AG04450 (cell line): Measurements from ENCODE around the gene B4GALT6. TPM values are rescaled to one million over a fixed set of nuclear protein-coding genes. Genes with fewer than 3 reads are reported as not detected.

Source experiments
- CTCF ChIA-PET: fragments of 300-600, 350-600 bp; formaldehyde crosslinking; extraction: SDS; loops from one replicate; lab custom pipeline; 2022; ENCODE audit warnings: antibody characterized with exemption, inconsistent platforms; lab: Charles Lee
- POLR2A ChIA-PET: fragments of 350-600 bp; formaldehyde crosslinking; extraction: SDS; loops from one replicate; lab custom pipeline; 2021; ENCODE audit warnings: antibody characterized with exemption, inconsistent platforms; lab: Yijun Ruan, JAX
- DNase-seq: peaks from one replicate; pipeline ENCODE4 v3.0.0-alpha.2; 2011; ENCODE audit warnings: low read depth, low spot score
- H3K27ac ChIP-seq: one replicate; pipeline ENCODE4 v1.5.1; 2012; ENCODE audit warnings: low read depth, low read length, control low read depth
- H3K27me3 ChIP-seq: one replicate; pipeline ENCODE4 v1.6.0; 2012; ENCODE audit warnings: low read length; ENCODE audit not compliant: control insufficient read depth, insufficient read depth
- H3K4me3 ChIP-seq: 2 replicates; pipeline ENCODE4 v1.5.1; 2011; ENCODE audit warnings: mild to moderate bottlenecking, low read depth, low read length, control low read depth
- H3K9me3 ChIP-seq: 2 replicates; pipeline ENCODE4 v1.5.1; 2012; ENCODE audit warnings: low read length; ENCODE audit not compliant: control insufficient read depth, insufficient read depth
- CTCF ChIP-seq: IDR thresholded peaks from 2 replicates; pipeline ENCODE4 v1.5.1; 2011; ENCODE audit warnings: low read depth, low read length, control low read depth, inconsistent platforms
- polyA plus RNA-seq: library from polyadenylated mRNA; depleted of rRNA; stranded (reverse); fragments of >200 nt; gene quantifications from 2 replicates; pipeline ENCODE4 v1.2.3, GENCODE V29; 2011

B4GALT6 gene
- polyA plus RNA-seq, 1 experiment: 0.40 TPM

- Histone ChIP-seq H3K27me3 (peaks cover 6% of the 10 kb centered on the region), H3K4me3 (no peak overlapping the region), H3K27ac (no peak overlapping the region), H3K9me3 (no peaks in the 10 kb centered on the region; the same call in 1 of the 2 replicates)
- CTCF ChIA-PET: interaction anchor here (0.7 to 2.3 kb wide), 20 partner anchors 11 to 255 kb away, joined by 3 to 24 read pairs (median 4); partner anchors contain the start of gene B4GALT6
- DNase-seq: peak; percentile 18
- peak; percentile 81 for TF ChIP-seq CTCF
- POLR2A ChIA-PET: no interaction called here
Measured at GRCh38 chr18:31722369-31722957, 38.1 kb upstream of the B4GALT6 start.

GRCh38 chr18:31721601-31722000 is 37.2 kb upstream of the B4GALT6 start:
- POLR2A ChIA-PET: no interaction called here
- no peak for TF ChIP-seq CTCF

GRCh38 chr18:31720867-31721266 is 36.5 kb upstream of the B4GALT6 start:
- CTCF ChIA-PET: interaction anchor here (0.6 to 2.3 kb wide), 2 partner anchors 165 to 322 kb away, joined by 3 to 24 read pairs; no protein-coding TSS in a partner anchor
- Histone ChIP-seq H3K27me3 (peaks cover 6% of the 10 kb centered on the region), H3K27ac (no peak overlapping the region), H3K4me3 (no peak overlapping the region), H3K9me3 (no peaks in the 10 kb centered on the region; the same call in 1 of the 2 replicates)
- TF ChIP-seq CTCF: no peak
- DNase-seq: no peak
- POLR2A ChIA-PET: no interaction called here

More at GRCh38 chr18:31721601-31722000, 37.2 kb upstream of the B4GALT6 start:
- Histone ChIP-seq H3K4me3 (no peak overlapping the region), H3K27me3 (peaks cover 6% of the 10 kb centered on the region), H3K9me3 (no peaks in the 10 kb centered on the region; the same call in 1 of the 2 replicates), H3K27ac (no peak overlapping the region)
- no peak for DNase-seq
- CTCF ChIA-PET: interaction anchor here (0.7 to 2.3 kb wide), 15 partner anchors 12 to 168 kb away, joined by 3 to 24 read pairs (median 4); partner anchors contain the start of gene B4GALT6

- TF ChIP-seq CTCF: no peak
- Histone ChIP-seq H3K4me3 (no peak overlapping the region), H3K9me3 (no peaks in the 10 kb centered on the region; the same call in 1 of the 2 replicates), H3K27me3 (peaks cover 4% of the 10 kb centered on the region), H3K27ac (no peak overlapping the region)
- POLR2A ChIA-PET: no interaction called here
- DNase-seq: no peak
- CTCF ChIA-PET: no interaction called here
Measured at GRCh38 chr18:31719363-31720006, 35.1 kb upstream of the B4GALT6 start.

GRCh38 chr18:31718386-31718785 is 34.0 kb upstream of the B4GALT6 start:
- Histone ChIP-seq H3K27me3 (peaks cover 2% of the 10 kb centered on the region), H3K27ac (no peak overlapping the region), H3K9me3 (no peaks in the 10 kb centered on the region; the same call in 1 of the 2 replicates), H3K4me3 (no peak overlapping the region)
- ChIA-PET POLR2A (no interaction called here), CTCF (interaction anchor here (0.7 kb wide), 1 partner anchor 48 kb away, joined by 4 read pairs; no protein-coding TSS in a partner anchor)
- no peak for TF ChIP-seq CTCF
- no peak for DNase-seq
